Karpas-422 (cell line): ENCODE measurements around the gene TBKBP1. TPM values are rescaled to one million over a fixed set of nuclear protein-coding genes. Genes with fewer than 3 reads are reported as not detected.

Experiments
- DNase-seq: peaks from one replicate; pipeline ENCODE4 v3.0.0-alpha.2; 2015
- H2AFZ ChIP-seq: fragments of 200-600 bp; sonication (generic); 2 replicates; pipeline ENCODE4 v1.6.1; 2014; ENCODE audit warnings: antibody characterized with exemption, low read length, mixed read lengths
- H3K27ac ChIP-seq: fragments of 200-600 bp; sonication (generic); 2 replicates; pipeline ENCODE4 v1.5.1; 2014; ENCODE audit warnings: mild to moderate bottlenecking, low read length, moderate library complexity
- H3K27me3 ChIP-seq: fragments of 200-600 bp; sonication (generic); 2 replicates; pipeline ENCODE4 v1.6.1; 2014; ENCODE audit warnings: low read length, mixed read lengths
- H3K36me3 ChIP-seq: fragments of 200-600 bp; sonication (generic); 2 replicates; pipeline ENCODE4 v1.6.1; 2014; ENCODE audit warnings: low read length, mixed read lengths; ENCODE audit not compliant: insufficient read depth
- H3K4me1 ChIP-seq: fragments of 200-600 bp; sonication (generic); 2 replicates; pipeline ENCODE4 v1.6.1; 2014; ENCODE audit warnings: mild to moderate bottlenecking, low read length, mixed read lengths
- H3K4me2 ChIP-seq: fragments of 200-600 bp; sonication (generic); 2 replicates; pipeline ENCODE4 v1.6.1; 2014; ENCODE audit warnings: low read length, low read depth, mild to moderate bottlenecking; ENCODE audit not compliant: poor library complexity, severe bottlenecking
- H3K4me3 ChIP-seq: fragments of 200-600 bp; sonication (generic); 2 replicates; pipeline ENCODE4 v1.5.1; 2014; ENCODE audit warnings: mild to moderate bottlenecking, antibody characterized with exemption, low read length, mixed read lengths
- H3K79me2 ChIP-seq: fragments of 200-600 bp; sonication (generic); 2 replicates; pipeline ENCODE4 v1.6.1; 2014; ENCODE audit warnings: mild to moderate bottlenecking, low read length, mixed read lengths
- H3K9ac ChIP-seq: fragments of 200-600 bp; sonication (generic); 2 replicates; pipeline ENCODE4 v1.6.0; 2014; ENCODE audit warnings: low read length
- H3K9me2 ChIP-seq: fragments of 200-600 bp; sonication (generic), shearing (Covaris generic); replicated peaks from 2 replicates; pipeline ENCODE4 v1.6.0; 2014; ENCODE audit warnings: mild to moderate bottlenecking, low read length, moderate library complexity; ENCODE audit not compliant: insufficient read depth
- H3K9me3 ChIP-seq: fragments of 300-700, 200-600 bp; sonication (generic); 2 replicates; pipeline ENCODE4 v1.6.1; 2014; ENCODE audit warnings: low read length, mixed read lengths
- H4K20me1 ChIP-seq: fragments of 200-600 bp; sonication (generic); 2 replicates; pipeline ENCODE4 v1.6.1; 2014; ENCODE audit warnings: mild to moderate bottlenecking, antibody characterized with exemption, low read length, low read depth; ENCODE audit not compliant: insufficient read depth
- total RNA-seq: library from RNA; depleted of rRNA; stranded (reverse); fragments of >200 nt; shearing (Covaris generic); gene quantifications from 2 replicates; pipeline ENCODE4 v1.2.3, GENCODE V29; 2014; ENCODE audit warnings: low replicate concordance

The TBKBP1 gene
- total RNA-seq, 1 experiment from 2014 or later = 0.56 TPM

DNA sequence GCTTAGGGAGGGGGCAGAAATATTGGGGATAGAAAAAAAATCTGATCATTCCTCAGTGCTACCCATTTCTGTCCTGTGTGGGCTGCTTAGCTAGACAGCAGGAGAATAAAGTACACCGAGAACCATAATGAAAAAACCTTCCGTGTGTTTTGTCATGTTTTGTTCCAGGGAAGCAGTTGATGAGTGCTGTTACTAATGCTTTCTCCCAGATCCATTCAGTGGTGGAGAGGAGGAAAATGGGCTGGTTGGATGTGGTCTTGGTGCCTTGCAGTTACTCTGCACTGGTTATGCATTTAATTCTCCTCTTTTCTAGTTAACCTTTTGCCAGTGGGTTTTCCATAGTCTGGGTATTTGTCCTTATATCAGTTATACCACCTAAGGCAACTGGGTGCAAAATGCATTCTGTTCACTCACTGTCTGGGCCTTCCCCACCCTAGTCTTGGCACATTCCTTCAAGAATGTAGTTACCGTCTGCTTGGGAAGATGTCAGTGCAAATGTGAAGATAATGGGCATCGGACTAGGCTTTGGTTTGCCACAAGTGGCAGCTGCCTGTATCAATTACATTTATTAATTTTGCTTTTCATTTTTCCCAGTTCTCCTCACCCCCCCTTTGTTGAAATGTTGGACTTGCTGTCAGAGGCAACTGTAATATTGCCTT lies 9.3 kb upstream of the TBKBP1 start:
- H3K4me2 ChIP-seq = no peak overlapping the region
- no peaks in the 10 kb centered on the region for H3K4me1 ChIP-seq
- H3K9ac ChIP-seq = no peak overlapping the region
- H3K4me3 ChIP-seq = no peak overlapping the region
- no peaks in the 10 kb centered on the region for H3K27me3 ChIP-seq
- 0 out of 2 replicates have a peak, but pooled peaks cover 10% of the 10 kb centered on the region for H4K20me1 ChIP-seq
- DNase-seq = no peak
- peaks cover 40% of the 10 kb centered on the region for H3K36me3 ChIP-seq
- H3K9me2 ChIP-seq = no peaks in the 10 kb centered on the region
- H3K79me2 ChIP-seq = no peaks in the 10 kb centered on the region
- H3K9me3 ChIP-seq = no peaks in the 10 kb centered on the region
- H2AFZ ChIP-seq = no peak overlapping the region
- no peak overlapping the region for H3K27ac ChIP-seq

DNA sequence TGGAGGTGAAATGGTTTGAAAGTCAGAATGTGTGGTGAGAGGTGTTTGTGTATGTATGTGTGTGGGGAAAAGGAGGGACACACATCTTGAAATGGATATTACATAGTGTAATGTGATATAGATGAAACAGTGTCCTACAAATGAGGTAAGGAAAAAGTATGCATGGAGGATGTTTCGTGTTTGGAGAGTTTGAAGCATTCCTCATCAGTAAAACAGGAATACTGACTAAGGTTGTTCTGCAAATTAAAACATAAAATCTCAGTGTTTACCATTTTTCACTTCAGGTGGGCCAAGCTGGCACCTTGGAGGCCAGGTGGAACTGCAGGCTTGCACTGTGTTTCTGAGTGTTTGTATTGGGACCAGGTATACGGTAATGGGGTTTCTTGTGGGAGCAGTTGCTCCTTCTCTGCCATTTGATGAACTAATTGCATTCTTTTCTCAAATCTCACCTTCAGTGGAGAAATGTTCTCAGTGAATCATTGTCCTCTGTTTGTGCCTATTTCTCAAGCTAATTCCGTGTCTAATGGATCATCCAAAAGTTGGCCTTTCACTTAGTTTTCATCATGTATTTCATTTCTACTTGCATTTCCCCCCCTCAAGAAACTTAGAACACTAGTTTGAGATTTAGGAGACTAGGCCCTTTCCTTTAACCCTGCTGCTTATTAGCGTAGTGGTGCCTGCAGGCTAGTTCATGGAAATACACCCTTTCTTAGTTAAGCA lies 8.2 kb upstream of the TBKBP1 start:
- Histone ChIP-seq H3K36me3 (peaks cover 31% of the 10 kb centered on the region; the same call in 1 of the 2 replicates), H3K9me3 (no peaks in the 10 kb centered on the region), H2AFZ (no peak overlapping the region), H3K4me2 (no peak overlapping the region), H3K79me2 (no peaks in the 10 kb centered on the region), H3K27ac (no peak overlapping the region), H3K27me3 (no peaks in the 10 kb centered on the region), H3K9ac (no peak overlapping the region), H3K4me3 (no peak overlapping the region), H3K9me2 (no peaks in the 10 kb centered on the region), H4K20me1 (0 out of 2 replicates have a peak, but pooled peaks cover 4% of the 10 kb centered on the region), H3K4me1 (no peaks in the 10 kb centered on the region)
- DNase-seq = no peak

DNA sequence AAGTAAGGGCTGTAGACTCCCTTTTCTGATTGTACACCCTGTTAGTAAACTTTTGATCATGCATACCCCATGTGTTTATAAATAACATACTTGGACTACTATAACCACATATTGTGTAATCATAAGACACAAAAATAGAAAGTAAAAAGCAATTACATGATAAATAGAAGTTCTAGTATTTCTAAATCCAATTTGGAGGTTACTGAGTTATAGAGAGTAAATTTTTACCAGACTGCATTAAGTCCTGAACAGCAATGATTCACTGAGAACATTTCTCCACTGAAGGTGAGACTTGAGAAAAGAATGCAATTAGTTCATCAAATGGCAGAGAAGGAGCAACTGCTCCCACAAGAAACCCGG lies 7.7 kb upstream of the TBKBP1 start:
- Histone ChIP-seq H4K20me1 (0 out of 2 replicates have a peak, but pooled peaks cover 4% of the 10 kb centered on the region), H3K36me3 (peaks cover 29% of the 10 kb centered on the region; the same call in 1 of the 2 replicates)

DNA sequence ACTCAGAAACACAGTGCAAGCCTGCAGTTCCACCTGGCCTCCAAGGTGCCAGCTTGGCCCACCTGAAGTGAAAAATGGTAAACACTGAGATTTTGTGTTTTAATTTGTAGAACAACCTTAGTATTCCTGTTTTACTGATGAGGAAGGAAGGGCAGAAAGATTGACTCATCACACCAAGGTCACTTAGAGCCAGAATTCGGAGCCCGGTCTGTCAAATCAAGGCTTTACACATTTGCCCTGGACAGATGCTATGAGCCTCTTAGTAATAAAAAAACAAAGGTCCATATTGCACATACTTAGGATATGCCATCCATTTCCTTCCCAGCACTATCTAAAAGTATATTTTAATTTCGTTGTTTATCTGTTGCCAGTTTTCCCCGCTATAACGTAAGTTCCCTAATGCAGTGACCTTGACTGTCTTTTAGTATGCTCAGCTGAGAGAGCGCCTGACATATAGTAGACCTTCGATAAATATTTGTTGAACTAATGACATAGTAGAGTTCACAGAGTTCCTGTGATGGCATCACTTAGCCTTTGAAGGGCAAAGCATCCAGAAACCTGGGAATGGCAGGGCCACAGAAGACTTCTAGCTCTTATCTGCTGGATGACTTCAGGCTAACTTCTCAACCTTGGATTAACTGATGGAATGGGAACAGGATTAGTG lies 7.2 kb upstream of the TBKBP1 start:
- Histone ChIP-seq H3K9me2 (no peaks in the 10 kb centered on the region), H3K4me1 (no peaks in the 10 kb centered on the region), H2AFZ (no peak overlapping the region), H3K27ac (no peak overlapping the region; the same call in 1 of the 2 replicates), H3K9me3 (no peaks in the 10 kb centered on the region), H3K9ac (no peak overlapping the region), H3K79me2 (no peaks in the 10 kb centered on the region), H3K36me3 (peaks cover 26% of the 10 kb centered on the region; the same call in 1 of the 2 replicates), H3K4me3 (no peak overlapping the region), H4K20me1 (0 out of 2 replicates have a peak, but pooled peaks cover 4% of the 10 kb centered on the region), H3K4me2 (no peak overlapping the region), H3K27me3 (no peaks in the 10 kb centered on the region)
- DNase-seq = no peak

More for the DNA sequence above, 7.7 kb upstream of the TBKBP1 start:
- Histone ChIP-seq H3K4me3 (no peak overlapping the region), H3K79me2 (no peaks in the 10 kb centered on the region), H3K9ac (no peak overlapping the region), H3K4me2 (no peak overlapping the region), H2AFZ (no peak overlapping the region), H3K9me2 (no peaks in the 10 kb centered on the region), H3K4me1 (no peaks in the 10 kb centered on the region), H3K27me3 (no peaks in the 10 kb centered on the region), H3K9me3 (no peaks in the 10 kb centered on the region), H3K27ac (no peak overlapping the region)
- no peak for DNase-seq

DNA sequence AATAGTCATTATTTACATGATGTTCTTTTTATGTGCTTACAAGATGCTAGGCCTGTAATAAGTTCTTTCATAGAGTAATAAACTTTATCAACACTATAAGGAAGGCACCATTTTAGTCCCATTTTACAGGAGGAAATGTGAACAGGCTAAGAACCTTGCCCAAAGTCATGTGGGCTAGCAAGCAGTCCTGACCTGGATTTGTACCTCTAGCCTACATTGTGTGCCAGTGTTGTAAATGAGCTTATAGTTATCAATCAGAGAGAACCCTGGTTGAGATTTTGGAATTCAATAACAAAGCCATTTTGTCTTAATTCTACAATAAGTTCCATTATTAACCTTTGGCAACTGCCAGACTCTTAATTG lies 6.7 kb upstream of the TBKBP1 start:
- no peaks in the 10 kb centered on the region for H3K9me2 ChIP-seq
- H4K20me1 ChIP-seq = 0 out of 2 replicates have a peak, but pooled peaks cover 4% of the 10 kb centered on the region
- no peak for DNase-seq
- H3K4me1 ChIP-seq = no peaks in the 10 kb centered on the region
- H3K9ac ChIP-seq = no peak overlapping the region
- H3K4me2 ChIP-seq = no peak overlapping the region
- H2AFZ ChIP-seq = no peak overlapping the region
- H3K27ac ChIP-seq = no peak overlapping the region; the same call in 1 of the 2 replicates
- H3K4me3 ChIP-seq = no peak overlapping the region
- no peaks in the 10 kb centered on the region for H3K27me3 ChIP-seq
- H3K36me3 ChIP-seq = peaks cover 21% of the 10 kb centered on the region; the same call in 1 of the 2 replicates
- no peaks in the 10 kb centered on the region for H3K79me2 ChIP-seq
- no peaks in the 10 kb centered on the region for H3K9me3 ChIP-seq

DNA sequence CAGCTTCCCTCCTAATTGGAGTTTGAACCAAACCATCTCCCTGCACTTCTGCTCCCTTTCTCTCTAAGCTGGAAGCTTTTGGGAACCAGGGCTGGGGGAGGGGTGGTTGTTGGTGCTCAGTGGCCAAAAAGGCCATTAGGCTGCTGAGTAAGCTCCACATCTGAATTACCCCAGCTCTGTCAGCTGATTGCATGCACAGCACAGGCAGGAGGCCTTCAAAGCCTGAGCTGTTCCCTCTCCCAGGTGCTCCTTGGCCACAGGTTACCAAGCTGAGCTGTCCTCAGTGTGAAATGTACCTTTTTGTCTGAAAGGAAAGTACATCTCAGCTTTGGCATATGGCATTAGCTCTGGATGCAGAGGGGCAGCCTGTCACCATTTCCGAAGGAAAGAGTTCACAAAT lies 6.2 kb upstream of the TBKBP1 start:
- Histone ChIP-seq H3K4me3 (no peak overlapping the region), H3K36me3 (peaks cover 17% of the 10 kb centered on the region; the same call in 1 of the 2 replicates), H4K20me1 (0 out of 2 replicates have a peak, but pooled peaks cover 4% of the 10 kb centered on the region), H3K9me3 (no peaks in the 10 kb centered on the region), H3K4me1 (no peaks in the 10 kb centered on the region), H3K4me2 (no peak overlapping the region), H3K79me2 (no peaks in the 10 kb centered on the region), H3K9me2 (no peaks in the 10 kb centered on the region), H3K9ac (no peak overlapping the region), H3K27ac (no peak overlapping the region; the same call in 1 of the 2 replicates), H3K27me3 (no peaks in the 10 kb centered on the region), H2AFZ (no peak overlapping the region)
- no peak for DNase-seq

DNA sequence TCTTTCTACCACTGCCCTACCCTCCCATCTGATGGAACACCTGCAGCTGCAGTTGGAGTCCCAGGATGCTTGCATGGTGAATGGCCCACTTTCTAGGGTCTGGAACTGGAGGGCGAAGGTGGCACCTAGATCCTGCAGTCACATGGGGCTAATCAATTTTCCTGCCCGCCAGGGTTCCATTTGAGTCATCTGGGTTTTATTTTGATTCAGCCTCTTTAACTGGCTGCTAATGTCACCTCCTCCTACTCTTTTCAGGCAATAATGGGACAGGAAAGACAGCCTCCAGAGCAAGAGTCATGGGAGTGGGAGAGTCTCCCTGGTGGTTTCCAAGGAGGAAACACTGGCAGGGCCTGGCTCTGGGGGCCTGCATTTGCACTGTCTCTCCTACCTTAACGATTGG lies 3.8 kb upstream of the TBKBP1 start:
- Histone ChIP-seq H3K4me3 (no peak overlapping the region), H3K4me1 (peaks cover 16% of the 10 kb centered on the region), H3K9ac (no peak overlapping the region), H3K9me2 (no peaks in the 10 kb centered on the region), H3K4me2 (no peak overlapping the region), H3K27ac (no peak overlapping the region), H3K9me3 (no peaks in the 10 kb centered on the region), H2AFZ (no peak overlapping the region), H3K27me3 (no peaks in the 10 kb centered on the region), H3K79me2 (no peaks in the 10 kb centered on the region), H3K36me3 (peaks cover under 1% of the 10 kb centered on the region; the same call in 1 of the 2 replicates), H4K20me1 (0 out of 2 replicates have a peak, but pooled peaks cover 4% of the 10 kb centered on the region)
- DNase-seq = no peak
